BJ (cell line): Measurements from ENCODE around the gene APOBEC3H. TPM values are rescaled to one million over a fixed set of nuclear protein-coding genes. Genes with fewer than 3 reads are reported as not detected.

Experiments
- CTCF ChIA-PET: fragments of 350-600 bp; formaldehyde crosslinking; extraction: SDS; loops from one replicate; lab custom pipeline; 2021; ENCODE audit warnings: antibody characterized with exemption, inconsistent platforms; lab: Yijun Ruan, JAX
- POLR2A ChIA-PET: fragments of 300-600 bp; sonication (Branson Sonifier 250); formaldehyde crosslinking; extraction: SDS; loops from one replicate; lab custom pipeline; 2021; ENCODE audit warnings: antibody characterized with exemption; lab: Charles Lee
- DNase-seq: peaks from one replicate; pipeline ENCODE4 v3.0.0-alpha.2; 2011; ENCODE audit warnings: low read depth
- H3K27me3 ChIP-seq: 2 replicates; pipeline ENCODE4 v1.6.0; 2011; ENCODE audit warnings: low read length; ENCODE audit not compliant: control insufficient read depth, insufficient read depth
- H3K36me3 ChIP-seq: 2 replicates; pipeline ENCODE4 v1.5.1; 2011; ENCODE audit warnings: low read length; ENCODE audit not compliant: control insufficient read depth, insufficient read depth
- H3K4me3 ChIP-seq: 2 replicates; pipeline ENCODE4 v1.5.1; 2011; ENCODE audit warnings: low read depth, mild to moderate bottlenecking, control low read depth, low read length
- polyA plus RNA-seq: library from polyadenylated mRNA; depleted of rRNA; stranded (reverse); fragments of >200 nt; gene quantifications from 2 replicates; pipeline ENCODE4 v1.2.3, GENCODE V29; 2011
- TF ChIP-seq, protein P1 (sequence below): IDR thresholded peaks from 2 replicates; pipeline ENCODE4 v1.5.1; 2011; ENCODE audit warnings: low read depth, mild to moderate bottlenecking, control low read depth, inconsistent platforms, low read length, moderate library complexity; ENCODE audit not compliant: insufficient read depth

Gene APOBEC3H
- polyA plus RNA-seq, 1 experiment: 0.10 TPM

DNA sequence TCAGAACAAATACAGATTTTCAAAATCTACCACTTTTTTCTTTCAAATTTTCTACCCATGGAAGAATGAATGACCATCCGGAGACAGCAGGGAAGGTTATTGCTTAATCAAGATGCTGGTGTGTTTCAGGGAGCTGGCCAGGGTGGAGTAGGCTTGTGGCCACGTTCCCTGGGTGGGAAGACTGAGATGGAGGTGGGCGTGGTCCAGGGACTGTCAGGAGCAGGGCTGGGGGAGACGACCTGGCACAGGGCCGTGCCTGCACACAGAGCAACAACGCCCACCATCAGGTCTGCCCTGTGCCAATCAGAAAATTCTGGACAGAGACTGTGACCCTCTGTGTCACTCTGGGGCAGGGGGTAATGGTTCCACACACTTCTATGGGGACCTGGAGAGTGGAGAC lies 7.1 kb upstream of the APOBEC3H start:
- CTCF ChIA-PET: no interaction called here
- H3K27me3 ChIP-seq: peaks cover 4% of the 10 kb centered on the region
- no peaks in the 10 kb centered on the region for H3K36me3 ChIP-seq
- DNase-seq: no peak
- TF ChIP-seq, protein P1, sequence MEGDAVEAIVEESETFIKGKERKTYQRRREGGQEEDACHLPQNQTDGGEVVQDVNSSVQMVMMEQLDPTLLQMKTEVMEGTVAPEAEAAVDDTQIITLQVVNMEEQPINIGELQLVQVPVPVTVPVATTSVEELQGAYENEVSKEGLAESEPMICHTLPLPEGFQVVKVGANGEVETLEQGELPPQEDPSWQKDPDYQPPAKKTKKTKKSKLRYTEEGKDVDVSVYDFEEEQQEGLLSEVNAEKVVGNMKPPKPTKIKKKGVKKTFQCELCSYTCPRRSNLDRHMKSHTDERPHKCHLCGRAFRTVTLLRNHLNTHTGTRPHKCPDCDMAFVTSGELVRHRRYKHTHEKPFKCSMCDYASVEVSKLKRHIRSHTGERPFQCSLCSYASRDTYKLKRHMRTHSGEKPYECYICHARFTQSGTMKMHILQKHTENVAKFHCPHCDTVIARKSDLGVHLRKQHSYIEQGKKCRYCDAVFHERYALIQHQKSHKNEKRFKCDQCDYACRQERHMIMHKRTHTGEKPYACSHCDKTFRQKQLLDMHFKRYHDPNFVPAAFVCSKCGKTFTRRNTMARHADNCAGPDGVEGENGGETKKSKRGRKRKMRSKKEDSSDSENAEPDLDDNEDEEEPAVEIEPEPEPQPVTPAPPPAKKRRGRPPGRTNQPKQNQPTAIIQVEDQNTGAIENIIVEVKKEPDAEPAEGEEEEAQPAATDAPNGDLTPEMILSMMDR: no peak
- POLR2A ChIA-PET: no interaction called here
- no peak overlapping the region for H3K4me3 ChIP-seq

DNA sequence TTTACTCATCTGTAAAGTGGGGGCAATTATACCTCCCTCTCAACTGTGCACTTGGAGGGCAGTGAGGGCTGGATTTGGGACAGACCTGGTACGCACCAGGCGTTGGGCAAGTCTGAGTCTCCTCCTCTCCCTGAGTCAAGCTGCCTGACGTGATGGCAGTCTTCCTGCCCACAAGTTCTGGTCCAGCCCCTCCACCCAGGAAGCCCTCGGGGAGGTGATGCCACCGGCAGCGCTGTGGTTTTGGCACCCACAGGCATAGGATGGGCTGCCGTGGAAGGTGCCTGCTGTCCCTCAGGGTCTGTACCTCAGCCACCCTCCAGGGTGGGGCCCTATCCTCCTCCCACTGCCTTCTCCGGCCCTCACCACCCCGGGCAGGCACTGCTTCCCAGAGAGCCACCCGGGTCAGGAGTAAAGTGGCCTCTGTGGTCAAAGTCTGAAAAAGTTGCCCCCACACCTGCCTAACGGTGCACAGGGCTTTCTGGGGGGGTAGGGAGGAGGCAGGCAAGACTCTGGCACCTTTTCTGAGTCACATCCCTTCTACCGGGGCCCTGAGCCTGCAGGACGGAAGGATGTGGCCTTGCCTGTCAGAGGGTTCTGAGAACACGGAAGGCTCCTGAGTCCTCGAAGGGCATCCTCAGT lies 6.5 kb upstream of the APOBEC3H start:
- no peak overlapping the region for H3K4me3 ChIP-seq
- DNase-seq: no peak
- H3K36me3 ChIP-seq: no peaks in the 10 kb centered on the region
- CTCF ChIA-PET: no interaction called here
- TF ChIP-seq, protein P1: no peak
- POLR2A ChIA-PET: no interaction called here
- H3K27me3 ChIP-seq: peaks cover 4% of the 10 kb centered on the region

DNA sequence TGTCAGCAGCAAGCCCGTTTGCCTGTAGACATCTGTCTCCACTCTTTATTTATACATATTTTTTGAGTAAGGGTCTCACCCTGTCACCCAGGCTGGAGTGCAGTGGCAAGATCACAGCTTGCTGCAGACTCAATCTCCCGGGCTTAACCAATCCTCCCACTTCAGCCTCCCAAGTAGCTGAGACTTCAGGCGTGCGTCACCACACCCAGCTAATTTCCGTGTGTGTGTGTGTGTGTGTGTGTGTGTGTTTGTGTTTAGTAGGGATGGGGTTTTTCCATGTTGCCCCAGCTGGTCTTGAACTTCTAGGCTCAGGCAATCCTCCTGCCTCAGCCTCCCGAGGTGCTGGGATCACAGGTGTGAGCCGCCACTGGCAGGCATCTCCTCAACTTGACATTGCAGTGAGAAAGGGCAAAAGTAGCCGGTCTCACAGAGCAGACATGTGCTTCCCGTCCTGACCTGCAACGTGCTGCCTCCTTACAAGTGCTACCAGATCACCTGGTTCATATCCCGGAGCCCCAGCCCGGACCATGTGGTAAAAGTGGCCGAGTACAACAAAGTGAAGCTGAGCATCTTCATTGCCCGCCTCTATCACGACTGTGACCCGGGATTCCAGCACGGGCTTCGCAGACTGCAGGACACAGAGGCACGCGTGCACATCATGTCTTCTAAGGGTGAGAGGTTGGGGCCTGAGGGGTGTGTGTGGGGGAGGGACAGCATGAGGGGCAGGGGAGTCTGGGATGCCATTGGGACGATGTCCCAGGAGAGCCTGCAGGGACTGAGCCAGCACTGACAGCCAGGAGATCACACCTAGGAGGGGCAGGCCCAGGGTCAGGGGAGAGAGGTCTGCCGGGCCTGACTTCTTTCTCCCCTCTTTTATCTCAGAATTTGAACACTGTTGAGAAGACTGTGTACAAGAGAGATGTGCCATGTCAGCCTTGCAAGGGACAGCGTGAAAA lies 5.6 kb upstream of the APOBEC3H start:
- Histone ChIP-seq H3K36me3 (no peaks in the 10 kb centered on the region), H3K27me3 (peaks cover 4% of the 10 kb centered on the region), H3K4me3 (no peak overlapping the region)
- ChIA-PET CTCF (no interaction called here), POLR2A (no interaction called here)
- TF ChIP-seq, protein P1: no peak
- DNase-seq: no peak

DNA sequence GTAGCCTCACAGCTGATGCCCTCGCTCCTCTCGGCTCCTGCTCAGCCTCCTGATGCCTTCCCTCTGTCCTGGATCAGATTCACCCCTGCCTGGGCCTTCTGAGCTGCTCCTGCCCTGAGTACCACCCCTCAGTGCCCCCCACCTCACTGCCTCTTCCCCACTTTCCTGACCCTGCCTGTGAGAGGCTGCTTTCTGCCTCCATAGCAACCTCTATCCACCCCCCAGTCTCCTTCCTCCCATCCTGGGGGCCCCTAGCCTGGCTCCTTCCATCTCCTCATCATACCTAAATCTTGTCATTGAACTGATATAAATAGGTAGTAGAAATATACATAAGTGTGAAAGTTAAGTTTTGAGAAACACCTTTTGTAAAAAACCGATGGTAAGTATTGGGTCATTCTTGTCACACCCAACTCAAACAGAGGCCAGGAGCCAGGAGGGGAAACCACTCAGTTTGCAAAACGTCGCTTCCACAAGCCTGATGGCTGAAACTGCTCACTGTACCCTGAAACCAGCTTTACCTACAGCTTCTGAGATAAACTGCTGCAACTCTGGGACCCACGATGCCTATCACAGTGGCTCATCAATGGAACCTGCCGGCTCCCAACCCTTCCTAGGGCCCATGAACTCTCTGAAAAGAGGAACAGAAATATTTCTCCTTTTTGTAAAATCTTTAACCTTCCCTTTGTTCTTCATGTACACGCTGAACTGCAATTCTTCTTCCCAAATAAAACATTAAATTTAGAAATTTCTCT lies 4.8 kb upstream of the APOBEC3H start:
- no peak overlapping the region for H3K4me3 ChIP-seq
- ChIA-PET POLR2A (no interaction called here), CTCF (no interaction called here)
- no peak for DNase-seq
- TF ChIP-seq, protein P1: no peak
- no peaks in the 10 kb centered on the region for H3K36me3 ChIP-seq
- peaks cover 4% of the 10 kb centered on the region for H3K27me3 ChIP-seq
